OCI-M1 (cell line): ENCODE measurements around the gene ZNF540.
A peak's percentile ranks its signal among the peaks of the same experiment; 100 is the strongest.
"Not testable (repeated sequence)": the region's sequence is repeated elsewhere in the genome, so short reads cannot be mapped to it uniquely, and the experiment has no call there.

Experiments used
- DNase-seq: peaks from one replicate; lab custom pipeline; 2025; lab: John Stamatoyannopoulos, UW

Gene ZNF540

DNA sequence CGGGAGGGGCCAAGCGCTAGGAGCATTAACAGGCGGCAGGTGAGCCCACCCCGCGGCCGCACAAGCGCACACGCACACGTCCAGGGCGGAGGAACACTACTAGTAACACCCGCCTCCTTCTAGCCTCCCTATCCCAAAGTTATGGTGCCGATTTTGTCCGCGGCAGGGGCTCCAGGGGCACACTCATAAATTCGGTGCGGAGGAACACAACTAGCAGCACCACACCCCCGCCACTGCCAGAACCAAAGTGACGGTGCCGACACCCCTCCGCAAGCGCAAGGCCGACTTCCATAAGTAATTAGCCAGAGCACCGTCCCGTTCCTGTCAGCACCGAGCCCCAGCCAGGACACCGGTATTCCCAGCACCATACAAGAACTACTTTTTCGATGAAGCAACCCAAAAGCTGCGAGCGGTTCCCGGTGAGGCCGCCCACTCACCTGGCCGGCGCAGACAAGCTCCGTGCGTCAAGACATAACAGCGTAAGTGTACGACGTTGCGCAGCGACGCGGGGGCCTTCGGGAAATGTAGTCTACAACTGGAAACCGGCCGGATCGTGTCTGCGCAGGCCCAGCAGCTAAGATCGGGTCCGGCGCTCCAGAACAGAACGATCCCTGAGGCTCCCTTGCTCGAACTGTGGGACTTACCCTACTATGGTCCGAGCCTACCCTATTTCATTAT is at the start of gene ZNF540, which contains the start of gene ZNF571:
TSS of gene ZNF540 (plus strand) at position 573 of the 678 bp plus-strand sequence. CDS start 3,572 bp downstream, outside the sequence.
TSS of gene ZNF571 (minus strand) at position 489 of the 678 bp plus-strand sequence. CDS start 8,116 bp downstream, outside the sequence.
- DNase-seq, result peak; percentile 96

DNA sequence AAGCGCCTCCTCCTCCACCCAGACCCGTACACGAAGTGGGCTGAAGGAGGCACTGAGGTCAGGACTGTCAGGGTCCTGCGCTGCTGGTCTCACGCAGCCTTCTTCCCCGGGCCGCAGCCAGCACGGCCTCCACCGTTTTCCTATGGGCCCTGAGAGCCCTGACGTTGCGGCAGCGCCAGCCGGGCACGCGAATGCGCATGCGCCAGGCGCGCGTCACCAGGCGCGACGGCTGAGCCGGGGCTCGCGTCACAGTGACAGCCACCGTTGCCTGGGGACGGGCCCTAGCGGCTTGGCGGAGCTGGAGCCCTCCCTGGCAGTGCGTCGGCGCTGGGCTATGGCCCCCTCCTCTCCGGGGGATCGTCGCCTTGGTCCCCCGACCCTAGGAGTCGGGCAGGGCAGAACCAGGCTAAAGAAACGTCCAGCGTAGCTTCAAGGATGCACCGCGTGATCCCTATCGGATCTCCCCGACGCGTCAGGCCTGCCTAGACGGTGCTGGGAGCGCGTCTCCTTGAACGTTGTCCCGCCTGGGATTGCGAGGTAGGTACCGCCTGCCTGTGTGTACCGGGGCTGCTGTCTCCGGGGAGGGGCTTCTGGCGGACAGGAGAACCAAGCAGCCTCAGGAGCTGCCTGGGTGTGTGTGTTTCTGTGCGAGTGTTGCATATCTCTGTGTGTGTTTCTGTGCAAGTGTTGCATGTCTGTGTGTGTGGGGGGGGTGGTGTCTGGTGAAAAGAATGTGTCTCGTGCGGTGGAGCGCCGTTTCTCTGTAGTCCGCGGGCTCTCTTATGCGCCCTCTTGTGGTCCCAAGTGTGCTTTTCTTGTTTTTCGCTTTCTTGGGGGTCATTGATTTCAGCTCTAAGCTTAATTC is 43.3 kb upstream of the ZNF540 start:
- peak; percentile 87 for DNase-seq

DNA sequence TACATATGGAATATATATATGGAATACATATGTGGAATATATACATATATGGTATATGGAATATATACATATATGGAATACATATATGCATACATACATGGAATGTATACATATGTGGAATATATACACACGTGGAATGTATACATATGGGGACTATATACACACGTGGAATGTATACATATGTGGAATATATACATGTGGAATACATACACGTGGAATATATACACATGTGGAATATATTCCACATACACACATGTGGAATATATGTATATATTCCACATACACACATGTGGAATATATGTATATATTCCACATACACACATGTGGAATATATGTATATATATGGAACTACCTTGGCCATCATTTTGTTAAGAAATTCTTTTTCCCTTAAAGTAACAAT is 31.2 kb upstream of the ZNF540 start:
- DNase-seq, result no peak

DNA sequence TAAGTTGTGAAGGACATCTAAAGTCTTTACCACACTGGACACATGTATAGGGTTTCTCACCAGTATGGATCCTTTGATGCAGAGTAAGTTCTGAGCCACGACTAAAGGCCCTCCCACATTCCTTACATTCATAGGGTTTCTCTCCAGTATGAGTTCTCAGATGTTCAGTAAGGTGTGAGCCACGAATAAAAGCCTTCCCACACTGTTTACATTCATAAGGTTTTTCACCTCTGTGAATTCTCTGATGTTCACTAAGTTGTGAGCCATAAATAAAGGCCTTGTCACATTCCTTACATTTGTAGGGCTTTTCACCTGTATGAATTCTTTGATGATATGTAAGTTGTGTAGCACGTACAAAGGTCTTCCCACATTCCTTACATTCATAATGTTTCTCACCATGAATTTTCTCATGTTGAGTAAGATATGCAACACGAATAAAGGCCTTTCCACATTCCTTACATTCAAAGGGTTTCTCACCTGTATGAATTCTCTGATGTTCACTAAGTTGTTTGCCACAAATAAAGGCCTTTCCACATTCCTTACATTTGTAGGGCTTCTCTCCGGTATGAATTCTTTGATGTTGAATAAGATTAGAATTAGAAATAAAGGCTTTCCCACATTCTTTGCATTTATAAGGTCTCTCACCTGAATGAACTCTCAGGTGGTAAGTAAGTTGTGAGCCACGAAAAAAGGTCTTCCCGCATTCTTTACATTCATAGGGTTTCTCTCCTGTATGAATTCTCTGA is 29.9 kb upstream of the ZNF540 start:
- DNase-seq, result peak; percentile 32

DNA sequence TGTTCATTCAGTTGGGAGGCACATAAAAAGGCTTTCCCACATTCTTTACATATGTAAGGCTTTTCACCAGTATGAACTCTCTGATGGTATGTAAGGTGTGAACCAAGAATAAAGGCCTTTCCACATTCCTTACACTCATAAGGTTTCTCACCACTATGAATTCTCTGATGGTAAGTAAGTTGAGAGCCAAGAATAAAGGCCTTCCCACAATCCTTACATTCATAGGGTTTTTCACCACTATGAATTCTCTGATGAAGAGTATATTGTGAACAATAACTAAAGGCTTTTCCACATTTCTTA is 29.4 kb upstream of the ZNF540 start:
- no peak for DNase-seq

DNA sequence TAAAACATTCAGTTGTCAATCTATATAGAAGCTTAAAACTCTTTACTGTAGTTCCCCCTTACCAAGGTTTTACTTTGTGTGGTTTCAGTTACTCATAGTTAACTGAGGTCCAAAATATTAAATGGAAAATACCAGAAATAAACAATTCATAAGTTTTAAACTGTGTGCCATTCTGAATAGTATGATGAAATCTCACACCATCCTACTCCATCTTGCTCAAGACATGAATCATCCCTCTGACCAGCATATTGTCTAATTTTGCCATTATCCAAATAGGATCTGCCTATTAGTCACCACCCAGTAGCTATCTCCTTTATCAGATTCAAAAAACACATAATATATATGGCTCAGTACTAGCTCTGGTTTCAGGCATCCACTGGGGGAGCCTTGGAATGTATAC is 22.5 kb upstream of the ZNF540 start:
- peak; percentile 39 for DNase-seq

DNA sequence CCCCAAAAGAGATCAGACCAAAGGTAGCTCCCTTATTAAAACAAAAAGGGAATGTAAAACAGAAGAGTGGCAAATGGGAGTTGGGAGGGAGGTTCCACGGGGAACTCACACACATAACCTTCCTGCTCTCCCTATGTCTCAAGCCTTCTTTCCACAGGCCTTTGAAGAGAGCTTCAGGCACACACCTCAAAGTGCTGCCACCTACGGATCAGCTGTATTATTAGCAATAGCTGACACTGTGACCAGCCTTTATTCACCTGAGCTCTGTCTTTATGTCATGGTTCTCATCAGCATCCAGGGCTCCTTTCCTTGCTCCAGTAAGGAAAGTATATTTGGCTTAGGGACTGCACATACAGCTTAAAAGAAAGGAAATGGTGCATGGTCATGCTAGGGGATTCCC is 11.3 kb upstream of the ZNF540 start:
- peak; percentile 5 for DNase-seq

DNA sequence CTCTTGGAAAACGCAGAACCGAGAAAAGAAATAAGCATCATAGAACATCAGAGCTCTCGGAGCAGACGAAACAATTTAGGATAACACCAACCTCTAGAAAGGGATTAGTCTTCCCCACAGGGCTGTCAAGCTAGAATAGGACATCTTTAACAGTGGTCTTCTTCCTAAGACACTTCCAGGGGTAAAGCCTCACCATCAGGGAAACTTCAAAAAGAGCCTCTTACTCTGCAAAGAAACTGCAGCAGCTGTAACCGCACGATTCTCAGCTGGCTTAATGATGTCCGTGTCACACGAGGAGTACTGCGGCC is 726 bp upstream of the ZNF540 start:
- DNase-seq, result no peak

DNA sequence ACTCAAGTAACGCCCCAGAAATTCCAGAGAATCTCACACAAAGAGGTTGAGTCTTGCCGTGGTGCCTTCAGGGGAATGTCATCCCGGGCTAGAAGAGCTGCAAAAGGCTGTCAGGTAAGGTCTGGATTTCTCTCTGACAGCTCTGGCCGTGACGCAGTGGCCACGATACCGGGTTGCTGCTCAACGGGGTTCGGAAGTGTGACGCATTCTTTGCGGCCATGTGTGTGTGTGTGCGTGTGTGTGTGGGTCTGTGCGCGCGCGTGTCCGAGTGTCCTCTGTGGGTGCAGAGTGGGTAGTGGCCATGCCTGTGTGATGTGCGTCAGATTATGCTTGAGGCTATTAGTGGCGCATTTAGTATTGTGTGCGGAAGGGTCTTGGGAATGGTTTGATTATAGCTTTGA is 306 bp downstream of the ZNF540 start:
- peak; percentile 70 for DNase-seq

DNA sequence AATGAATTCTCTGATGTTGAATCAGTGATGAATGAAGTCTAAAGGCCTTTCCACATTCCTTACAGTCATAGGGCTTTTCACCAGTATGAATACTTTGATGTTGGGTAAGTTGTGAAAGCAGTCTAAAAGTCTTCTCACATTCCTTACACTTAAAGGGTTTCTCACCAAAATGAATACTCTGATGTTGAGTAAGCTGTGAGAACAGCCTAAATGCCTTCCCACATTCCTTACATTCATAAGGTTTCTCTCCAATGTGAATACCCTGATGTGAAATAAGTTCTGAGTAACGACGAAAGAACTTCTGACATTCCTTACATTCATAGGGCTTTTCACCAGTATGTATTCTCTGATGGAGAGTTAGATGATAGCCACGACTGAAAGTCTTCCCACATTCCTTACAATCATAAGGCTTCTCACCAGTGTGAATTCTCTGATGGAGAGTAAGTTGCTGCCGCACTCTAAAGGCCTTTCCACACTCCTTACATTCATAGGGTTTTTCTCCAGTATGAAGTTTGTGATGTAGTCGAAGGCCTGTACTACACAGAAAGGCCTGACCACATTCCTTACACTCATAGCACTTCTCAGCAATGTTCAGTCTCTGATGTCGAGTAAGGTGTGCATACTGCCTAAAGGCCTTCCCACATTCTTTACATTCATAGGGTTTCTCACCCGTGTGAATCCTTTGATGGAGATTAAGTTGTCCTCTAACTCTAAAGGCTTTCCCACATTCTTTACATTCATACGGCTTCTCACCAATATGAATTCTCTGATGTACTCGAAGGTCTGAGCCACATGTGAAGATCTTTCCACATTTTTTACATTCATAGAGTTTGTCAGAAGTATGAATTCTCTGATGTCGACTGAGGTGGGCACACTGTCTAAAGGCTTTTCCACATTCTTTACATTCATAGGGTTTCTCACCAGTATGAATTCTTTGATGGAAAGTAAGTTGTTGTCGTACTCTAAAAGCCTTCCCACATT is 40.7 kb downstream of the ZNF540 start:
- DNase-seq, result no peak

DNA sequence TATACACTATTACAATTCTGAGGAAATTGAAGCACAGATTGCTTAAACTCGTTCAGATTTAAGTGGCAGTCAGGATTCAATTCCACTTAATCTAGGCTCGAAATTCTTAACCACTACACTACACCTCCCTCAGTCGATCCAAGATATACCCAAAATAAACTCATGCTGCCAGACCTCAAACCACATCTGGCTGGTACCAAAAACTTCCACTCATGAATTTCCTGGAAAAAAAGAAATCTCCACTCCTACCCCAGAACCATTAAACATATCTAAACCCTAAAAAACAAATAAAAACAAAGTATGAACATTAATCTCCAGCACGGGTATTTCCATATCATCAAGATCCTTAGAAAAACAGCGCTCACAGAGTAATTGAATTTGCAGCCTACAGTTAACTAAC is 59.4 kb downstream of the ZNF540 start:
- no peak for DNase-seq

DNA sequence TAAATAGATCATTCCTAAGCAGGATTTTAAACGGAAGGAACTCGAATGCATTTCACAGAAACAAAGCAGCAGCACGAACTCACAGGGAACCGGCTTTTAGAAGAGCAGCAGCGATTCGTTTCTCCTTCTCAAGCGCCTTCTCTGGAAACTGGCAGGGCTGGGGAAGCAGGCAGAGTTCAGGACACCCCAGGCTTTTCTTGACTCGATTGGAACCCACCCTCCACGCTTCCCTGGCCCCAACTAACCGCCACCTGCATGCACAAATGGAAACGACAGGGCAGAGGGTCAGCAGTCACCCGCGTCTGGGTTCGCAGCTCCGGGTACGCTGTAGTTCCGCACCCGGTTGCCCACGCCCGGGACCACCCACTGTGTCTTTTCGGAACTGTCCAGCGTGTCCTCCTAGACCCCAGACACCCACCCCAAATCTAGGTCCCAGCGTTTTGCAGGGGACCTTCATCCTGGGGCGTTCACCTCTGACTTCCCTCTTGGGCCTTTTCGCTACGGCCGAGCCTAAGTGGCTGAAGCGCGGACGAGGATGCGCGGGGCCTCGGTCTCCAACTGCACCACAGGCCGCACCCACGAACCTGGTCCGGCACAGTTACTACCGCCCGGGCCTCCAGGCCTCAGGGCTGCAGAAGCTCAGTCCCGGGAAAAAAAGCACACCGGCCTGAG is 60.1 kb downstream of the ZNF540 start:
- DNase-seq, result no peak

DNA sequence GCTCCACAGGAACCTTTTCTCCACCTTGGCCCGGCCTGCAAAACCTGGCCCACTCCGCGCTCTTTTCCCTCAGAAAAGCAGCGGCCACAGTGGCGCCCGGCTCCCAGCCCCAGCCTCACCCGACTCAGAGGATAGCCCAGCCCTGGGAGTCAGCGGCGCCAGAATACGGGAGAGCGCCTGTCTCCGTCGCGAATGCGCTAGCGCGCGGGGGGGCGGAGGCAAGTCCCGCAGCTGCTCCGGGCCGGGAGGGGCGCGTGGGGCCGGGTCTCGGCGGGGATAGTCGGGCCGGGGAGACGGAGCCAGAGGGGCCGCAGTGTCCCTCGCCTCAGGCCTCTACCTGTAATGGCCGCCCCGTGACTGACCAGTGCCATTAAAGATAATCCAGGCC is 60.6 kb downstream of the ZNF540 start, which contains the start of gene ZFP30:
TSS of gene ZFP30 (minus strand) at position 165 of the 388 bp plus-strand sequence. CDS start 7,643 bp downstream, outside the sequence.
- DNase-seq, result no peak

DNA sequence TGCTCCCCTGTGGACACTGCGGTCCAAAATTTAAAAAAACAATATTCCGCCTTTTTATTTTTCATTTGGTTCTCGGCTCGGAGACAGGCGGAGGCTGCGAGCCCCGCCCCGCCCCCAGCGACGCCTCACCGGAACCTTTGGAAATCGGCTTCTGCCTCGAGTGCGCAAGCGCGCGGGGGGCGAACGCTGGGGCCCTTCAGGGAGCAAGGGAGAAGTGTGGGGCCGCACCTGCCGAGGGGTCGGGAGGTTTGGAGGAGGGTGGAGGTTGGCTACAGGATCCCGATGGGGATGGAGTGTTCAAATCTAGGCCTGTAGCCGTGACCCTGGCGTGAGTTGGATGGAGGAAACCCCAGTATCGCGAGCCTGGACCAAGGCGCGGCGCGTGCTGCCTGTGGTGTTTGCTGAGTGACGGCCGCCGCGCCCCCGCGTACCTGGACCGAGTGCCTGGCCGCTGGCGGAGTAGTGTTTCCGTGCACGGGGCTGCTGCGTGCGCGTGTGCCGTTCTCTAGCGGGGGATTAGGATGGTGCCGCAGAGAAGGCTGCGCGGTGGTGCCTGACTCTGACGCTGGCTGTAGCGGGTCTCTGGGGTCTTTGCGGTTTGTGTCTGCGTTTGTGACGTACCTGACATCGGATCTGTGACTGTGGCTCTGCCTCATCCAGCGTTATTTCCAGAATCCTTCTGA is 61.2 kb downstream of the ZNF540 start:
- no peak for DNase-seq

DNA sequence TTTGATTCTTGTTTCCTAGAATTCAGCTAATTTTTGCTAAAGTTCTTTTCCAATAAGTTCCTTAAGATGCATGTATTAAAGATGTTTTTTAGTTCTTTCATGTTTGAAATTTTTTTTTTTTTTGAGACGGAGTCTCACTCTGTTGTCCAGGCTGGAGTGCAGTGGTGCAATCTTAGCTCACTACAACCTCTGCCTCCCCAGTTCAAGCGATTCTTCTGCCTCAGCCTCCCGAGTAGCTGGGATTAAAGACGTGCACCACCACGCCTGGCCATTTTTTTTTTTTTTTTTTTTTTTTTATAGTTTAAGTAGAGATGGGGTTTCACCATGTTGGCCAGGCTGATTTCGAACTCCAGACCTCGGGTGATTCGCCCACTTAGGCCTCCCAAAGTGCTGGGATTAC is 62.5 kb downstream of the ZNF540 start:
- DNase-seq, result not testable (repeated sequence)
